Stimulated activated CD8-positive, alpha-beta memory T cell treated with anti-CD3 and anti-CD28 coated beads, Interleukin-12 subunit alpha, Interleukin-12 subunit beta, amount 100 ng/mL, for 4 hours (primary cell): ENCODE measurements around the gene PRKRIP1.
"Not testable (repeated sequence)": the region's sequence is repeated elsewhere in the genome, so short reads cannot be mapped to it uniquely, and the experiment has no call there.

Source experiments
- DNase-seq: peaks from one replicate; pipeline ENCODE4 v3.0.0-alpha.2; 2020; ENCODE audit warnings: low read depth

Gene PRKRIP1

GRCh38 chr7:102395873-102396709, at the start of gene PRKRIP1:
PRKRIP1 (plus strand) TSS chr7:102396363; CDS start chr7:102396412, 49 bp downstream.
- DNase-seq = peak; percentile 68

GRCh38 chr7:102346983-102347382, 49.2 kb upstream of the PRKRIP1 start:
- DNase-seq = not testable (repeated sequence)

- not testable (repeated sequence) for DNase-seq
Observed at GRCh38 chr7:102356344-102356743, 39.8 kb upstream of the PRKRIP1 start, which contains the start of gene SPDYE6. SPDYE6 (minus strand) TSS chr7:102356444; CDS start chr7:102356023, 421 bp downstream.

GRCh38 chr7:102363549-102364393, 32.4 kb upstream of the PRKRIP1 start:
- peak; percentile 90 for DNase-seq

GRCh38 chr7:102364394-102364886, 31.7 kb upstream of the PRKRIP1 start:
- DNase-seq = peak; percentile 4

GRCh38 chr7:102365390-102365789, 30.8 kb upstream of the PRKRIP1 start:
- DNase-seq = not testable (repeated sequence)

- not testable (repeated sequence) for DNase-seq
Observed at GRCh38 chr7:102370038-102370437, 26.1 kb upstream of the PRKRIP1 start.

- not testable (repeated sequence) for DNase-seq
Observed at GRCh38 chr7:102372796-102373195, 23.4 kb upstream of the PRKRIP1 start.

- DNase-seq = no peak
Observed at GRCh38 chr7:102376964-102377466, 19.1 kb upstream of the PRKRIP1 start.

- not testable (repeated sequence) for DNase-seq
Observed at GRCh38 chr7:102380837-102381236, 15.3 kb upstream of the PRKRIP1 start.

- not testable (repeated sequence) for DNase-seq
Observed at GRCh38 chr7:102381696-102382425, 14.3 kb upstream of the PRKRIP1 start.

- DNase-seq = no peak
Observed at GRCh38 chr7:102387064-102387463, 9.1 kb upstream of the PRKRIP1 start.

- no peak for DNase-seq
Observed at GRCh38 chr7:102389810-102390209, 6.4 kb upstream of the PRKRIP1 start.

GRCh38 chr7:102390697-102391484, 5.3 kb upstream of the PRKRIP1 start:
- peak; percentile 39 for DNase-seq

- no peak for DNase-seq
Observed at GRCh38 chr7:102392330-102392729, 3.8 kb upstream of the PRKRIP1 start.

GRCh38 chr7:102393467-102393866, 2.7 kb upstream of the PRKRIP1 start:
- no peak for DNase-seq

- DNase-seq = no peak
Observed at GRCh38 chr7:102395592-102395872, 631 bp upstream of the PRKRIP1 start.

- no peak for DNase-seq
Observed at GRCh38 chr7:102396710-102397019, 502 bp downstream of the PRKRIP1 start.

GRCh38 chr7:102398543-102398942, 2.4 kb downstream of the PRKRIP1 start:
- no peak for DNase-seq

GRCh38 chr7:102400360-102400759, 4.2 kb downstream of the PRKRIP1 start:
- DNase-seq = no peak

GRCh38 chr7:102403563-102403962, 7.4 kb downstream of the PRKRIP1 start:
- DNase-seq = no peak
